Measurements from ENCODE around the gene SAP130.

- TF ChIP-seq CTCF (conservative IDR thresholded peaks at IDR 0.05; ENCODE audit: low read depth, low read length) (no peak), POLR2A (IDR thresholded peaks at IDR 0.05; ENCODE audit: low read depth, low read length) (no peak), CHD1 (IDR thresholded peaks at IDR 0.05; ENCODE audit: low read depth, low read length) (no peak), MAFK (IDR thresholded peaks at IDR 0.05; ENCODE audit: low read depth, low read length) (no peak), CEBPB (IDR thresholded peaks at IDR 0.05; ENCODE audit: low read depth, low read length) (no peak), NFE2L2 (IDR thresholded peaks at IDR 0.05; ENCODE audit: low read depth, low read length) (no peak)
Observed at GRCh38 chr2:127953128-127953718, 74.6 kb downstream of the SAP130 start.

Data from IMR-90 (cell line).